GM12891 (cell line): ENCODE results near the gene HOXB13.

Experiments used
- PAX5 ChIP-seq: IDR thresholded peaks from 2 replicates; pipeline ENCODE4 v1.6.1; 2011; ENCODE audit warnings: low read length, moderate library complexity, mild to moderate bottlenecking; ENCODE audit not compliant: insufficient read depth, severe bottlenecking
- POLR2A ChIP-seq: IDR thresholded peaks from 2 replicates; pipeline ENCODE4 v1.6.1; 2011; ENCODE audit warnings: low read depth, low read length, control low read depth
- POLR2AphosphoS5 ChIP-seq: IDR thresholded peaks from 2 replicates; pipeline ENCODE4 v1.6.1; 2011; ENCODE audit warnings: low read depth, low read length, control low read depth
- SPI1 ChIP-seq: IDR thresholded peaks from 2 replicates; pipeline ENCODE4 v1.6.1; 2011; ENCODE audit warnings: low read depth, low read length, control low read depth
- TAF1 ChIP-seq: IDR thresholded peaks from 2 replicates; pipeline ENCODE4 v1.6.1; 2011; ENCODE audit warnings: low read depth, low read length, control low read depth

GRCh38 chr17:48748718-48749566 is 20.4 kb upstream of the HOXB13 start:
- TF ChIP-seq POLR2AphosphoS5 (no peak), POLR2A (no peak), TAF1 (no peak), SPI1 (no peak), PAX5 (no peak)
